SH-SY5Y (cell line): Measurements from ENCODE around the gene SLC9C2.

ENCODE experiments used
- GATA2 ChIP-seq: IDR thresholded peaks from 2 replicates; pipeline ENCODE4 v1.6.1; 2011; ENCODE audit warnings: mild to moderate bottlenecking, low read depth, low read length
- GATA3 ChIP-seq: IDR thresholded peaks from 2 replicates; pipeline ENCODE4 v1.6.1; 2011; ENCODE audit warnings: low read depth, mild to moderate bottlenecking, low read length, moderate library complexity

DNA sequence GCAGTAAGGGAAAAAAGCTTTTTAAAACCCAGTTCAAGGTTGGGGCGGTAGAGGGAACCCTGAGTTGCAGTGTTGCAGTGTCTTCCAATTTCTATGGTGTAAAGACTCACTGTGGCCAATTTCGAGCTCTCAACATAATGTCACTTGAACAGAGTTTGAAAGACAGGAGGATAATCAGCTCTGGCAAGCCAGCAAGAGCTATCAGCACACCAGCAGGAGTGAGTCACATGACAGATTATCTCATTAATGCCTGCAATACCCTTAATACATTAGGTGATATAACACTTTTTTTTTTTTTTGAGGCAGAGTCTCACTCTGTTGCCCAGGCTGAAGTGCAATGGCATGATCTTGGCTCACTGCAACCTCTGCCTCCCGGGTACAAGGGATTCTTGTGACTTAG lies 22.8 kb downstream of the SLC9C2 start:
- TF ChIP-seq GATA2, result no peak
- TF ChIP-seq GATA3, result no peak
